K562 (cell line): Measurements from ENCODE around the gene SCP2. TPM values are rescaled to one million over a fixed set of nuclear protein-coding genes. Genes with fewer than 3 reads are reported as not detected.

Source experiments
- HOXB6 ChIP-seq: fragments of 250-450 bp; sonication (Bioruptor Pico); IDR thresholded peaks from 2 replicates; pipeline ENCODE4 v1.5.1; 2022; ENCODE audit warnings: mild to moderate bottlenecking, borderline replicate concordance
- MBD2 ChIP-seq: sonication (generic); IDR thresholded peaks from 2 replicates; pipeline ENCODE4 v1.6.1; 2016; ENCODE audit warnings: low read depth, borderline replicate concordance
- MCM5 ChIP-seq: fragments of 450-650 bp; IDR thresholded peaks from 2 replicates; pipeline ENCODE4 v1.6.1; 2016; ENCODE audit warnings: low read depth
- NCOA6 ChIP-seq: fragments of 450-650 bp; IDR thresholded peaks from 2 replicates; pipeline ENCODE4 v1.6.1; 2017; ENCODE audit warnings: mild to moderate bottlenecking
- ZBTB43 ChIP-seq: sonication (generic); formaldehyde crosslinking; IDR thresholded peaks from 2 replicates; pipeline ENCODE4 v1.8.0; 2023; ENCODE audit warnings: mild to moderate bottlenecking, missing genetic modification reagents
- ZNF318 ChIP-seq, 2 experiments: fragments of 450-650 bp; IDR thresholded peaks; 2 replicates each; pipeline ENCODE4 v1.6.1; 2016; ENCODE audit warnings: mild to moderate bottlenecking in 2 of 2, borderline replicate concordance in 1 of 2, low read depth in 1 of 2, moderate library complexity in 1 of 2
- ZNF57 ChIP-seq: fragments of 450-650 bp; formaldehyde crosslinking; IDR thresholded peaks from 2 replicates; pipeline ENCODE4 v1.4.0; 2020; ENCODE audit warnings: mild to moderate bottlenecking, moderate library complexity
- polyA plus RNA-seq, 8 experiments: library from polyadenylated mRNA; depleted of rRNA in 4 of 8; stranded (reverse) in 5 of 8; unstranded in 3 of 8; fragments of >200 nt; fragmentation: Nextera tagmentation in 2 of 8; fragmentation: Illumina TruSeq in 1 of 8; extraction: Ambion mirVana in 2 of 8; extraction: Trizol in 1 of 8; gene quantifications; 2 replicates each; pipeline versions ENCODE4 v1.2.1 to v1.2.3, GENCODE V29; 2011 to 2014; ENCODE audit warnings: inconsistent platforms in 1 of 8, missing spikeins in 1 of 8
- total RNA-seq, 7 experiments: library from RNA; depleted of rRNA in 6 of 7; stranded (reverse); fragments of >200 nt in 6 of 7; fragmentation: Illumina TruSeq in 2 of 7; extraction: Trizol in 2 of 7; gene quantifications; 2 replicates each; pipeline versions ENCODE4 v1.2.1 to v1.2.3, GENCODE V29; 2011 to 2021; ENCODE audit warnings: low replicate concordance in 1 of 7

Gene SCP2
- total and polyA plus RNA-seq, 9 of the 15 experiments (the other 6 are each of a cell fraction or from before 2014, with no cell fraction given), result 63.8 to 258 (median 106) TPM

GRCh38 chr1:53014791-53015507 is 87.9 kb downstream of the SCP2 start (continued):
- TF ChIP-seq ZNF318 (IDR thresholded peaks at IDR 0.05; ENCODE audit: borderline replicate concordance in 1 of 2, low read depth in 1 of 2) (no peak), MCM5 (no peak), ZNF57 (CRISPR knock-in tag) (no peak), MBD2 (no peak), HOXB6 (CRISPR knock-in tag) (no peak), NCOA6 (no peak), ZBTB43 (CRISPR knock-in tag) (no peak)
